GM15510 (cell line): ENCODE data around the gene TMEM150B.
A peak's percentile ranks its signal among the peaks of the same experiment; 100 is the strongest.

Experiments
- POLR2A ChIP-seq: IDR thresholded peaks from 3 replicates; pipeline ENCODE4 v1.6.1; 2011; ENCODE audit warnings: borderline replicate concordance; ENCODE audit not compliant: insufficient read length; ENCODE audit errors: extremely low read depth

TMEM150B gene

DNA sequence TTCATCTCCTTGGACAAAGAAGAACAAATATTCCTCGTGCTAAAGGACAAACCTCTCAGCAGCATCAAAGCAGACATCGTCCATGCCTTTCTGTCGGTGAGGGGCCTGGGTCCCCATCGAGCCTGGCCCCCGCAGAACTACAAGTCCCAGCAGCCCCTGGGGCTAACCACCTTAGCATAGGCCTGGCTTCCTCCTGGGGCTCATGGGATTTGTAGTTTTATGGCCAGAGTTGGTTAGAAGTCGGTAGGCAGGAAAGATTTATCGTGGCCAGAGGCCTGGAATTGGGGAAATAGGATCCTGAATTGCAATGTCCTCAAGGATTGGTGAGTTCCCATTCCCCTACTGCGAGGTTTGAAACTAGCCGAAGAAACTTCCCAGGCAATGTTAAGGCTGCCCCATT is 19.6 kb downstream of the TMEM150B start:
- TF ChIP-seq POLR2A, result no peak

DNA sequence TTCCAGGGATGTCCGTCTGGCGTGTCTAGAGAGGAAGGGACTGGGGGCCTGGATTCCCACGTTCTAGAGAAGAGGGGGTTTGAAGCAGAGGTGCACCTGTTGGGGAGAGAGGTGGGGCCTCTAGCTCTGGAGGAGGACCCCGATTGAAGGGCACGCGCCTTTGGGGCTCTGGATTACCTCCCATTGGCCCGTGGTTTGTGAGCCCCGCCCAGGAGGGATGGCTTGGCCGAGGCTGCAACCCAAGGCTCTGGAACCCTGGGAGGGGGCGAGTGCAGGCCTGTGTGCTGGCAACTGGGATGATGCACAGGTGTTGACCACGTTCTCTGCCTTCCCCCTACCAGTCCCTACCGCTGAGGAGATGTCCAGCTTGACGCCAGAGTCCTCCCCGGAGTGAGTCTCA is 20.2 kb downstream of the TMEM150B start:
- no peak for TF ChIP-seq POLR2A

DNA sequence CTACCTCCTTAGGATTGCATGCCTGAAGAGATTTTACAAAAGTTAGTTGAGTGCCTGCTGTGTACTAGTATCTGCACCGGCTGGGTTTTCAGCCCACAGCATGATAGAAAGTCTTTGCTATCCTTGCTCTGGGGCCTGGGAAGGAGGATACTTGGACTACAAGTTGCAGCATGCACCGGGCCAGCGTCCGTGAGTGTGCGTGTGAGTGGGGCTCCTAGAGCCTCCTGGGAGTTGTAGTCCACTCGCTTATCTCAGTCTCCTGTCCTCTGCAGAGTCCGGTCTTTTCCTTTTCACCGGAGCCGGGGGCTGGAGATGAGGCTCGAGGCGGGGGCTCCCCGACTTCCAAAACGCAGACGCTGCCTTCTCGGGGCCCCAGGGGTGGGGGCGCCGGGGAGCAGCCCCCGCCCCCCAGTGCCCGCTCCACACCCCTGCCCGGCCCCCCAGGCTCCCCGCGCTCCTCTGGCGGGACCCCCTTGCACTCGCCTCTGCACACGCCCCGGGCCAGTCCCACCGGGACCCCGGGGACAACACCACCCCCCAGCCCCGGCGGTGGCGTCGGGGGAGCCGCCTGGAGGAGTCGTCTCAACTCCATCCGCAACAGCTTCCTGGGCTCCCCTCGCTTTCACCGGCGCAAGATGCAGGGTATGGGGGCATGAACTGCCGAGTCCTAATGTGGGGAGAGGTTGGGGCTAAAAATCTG is 20.7 kb downstream of the TMEM150B start:
- no peak for TF ChIP-seq POLR2A

DNA sequence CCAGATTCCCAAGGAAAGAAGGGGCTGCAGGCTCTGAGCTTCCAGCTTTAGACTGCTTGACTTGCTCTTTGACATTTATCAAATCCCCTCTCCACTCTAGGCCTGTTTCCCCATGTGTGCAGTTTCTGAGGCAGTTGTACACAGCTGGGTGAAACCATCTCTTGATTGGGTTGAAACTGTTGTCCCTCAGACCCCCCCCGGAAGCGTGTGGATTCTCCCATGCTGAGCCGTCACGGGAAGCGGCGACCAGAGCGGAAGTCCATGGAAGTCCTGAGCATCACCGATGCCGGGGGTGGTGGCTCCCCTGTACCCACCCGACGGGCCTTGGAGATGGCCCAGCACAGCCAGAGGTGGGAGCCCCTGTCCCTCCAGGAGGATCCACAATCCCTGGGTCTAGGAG is 21.7 kb downstream of the TMEM150B start:
- no peak for TF ChIP-seq POLR2A

- TF ChIP-seq POLR2A, result no peak
Measured at GRCh38 chr19:55302318-55302703, 22.8 kb downstream of the TMEM150B start.

DNA sequence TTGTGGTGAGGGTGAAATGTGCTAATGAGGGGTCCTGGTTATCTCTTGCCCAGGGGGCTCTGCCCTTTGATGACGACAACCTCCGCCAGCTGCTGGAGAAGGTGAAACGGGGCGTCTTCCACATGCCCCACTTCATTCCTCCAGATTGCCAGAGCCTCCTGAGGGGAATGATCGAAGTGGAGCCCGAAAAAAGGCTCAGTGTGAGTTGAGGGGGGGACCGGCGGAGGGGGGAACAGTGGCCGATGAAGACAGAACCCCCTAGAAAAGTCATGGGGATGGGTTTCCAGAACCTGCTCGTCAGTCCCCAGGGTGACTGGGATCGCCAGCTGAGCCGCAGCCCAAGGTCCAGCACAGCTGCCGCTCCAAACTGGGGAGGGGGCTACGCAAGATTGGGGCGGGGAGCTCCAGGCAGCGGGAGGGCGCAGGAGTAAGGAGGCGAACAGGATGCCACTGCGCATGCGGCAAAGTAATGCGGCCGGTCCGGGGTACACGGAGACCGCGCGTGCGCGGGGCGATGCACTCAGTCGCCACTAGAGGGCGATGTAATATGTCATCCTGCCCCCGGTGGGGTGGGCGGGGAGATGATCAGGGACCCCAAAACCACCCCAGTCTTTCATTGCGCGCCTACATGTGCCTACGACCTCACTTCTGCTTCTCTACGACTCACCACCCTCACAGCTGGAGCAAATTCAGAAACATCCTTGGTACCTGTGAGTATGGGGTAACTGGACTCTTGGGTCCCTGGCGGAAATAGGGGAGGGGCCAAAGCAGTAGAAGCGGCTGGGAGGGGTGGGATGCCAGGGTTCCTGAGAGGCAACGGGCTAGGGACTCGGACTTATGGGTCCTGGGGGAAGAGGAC is 23.5 kb downstream of the TMEM150B start:
- TF ChIP-seq POLR2A, result peak; percentile 22

DNA sequence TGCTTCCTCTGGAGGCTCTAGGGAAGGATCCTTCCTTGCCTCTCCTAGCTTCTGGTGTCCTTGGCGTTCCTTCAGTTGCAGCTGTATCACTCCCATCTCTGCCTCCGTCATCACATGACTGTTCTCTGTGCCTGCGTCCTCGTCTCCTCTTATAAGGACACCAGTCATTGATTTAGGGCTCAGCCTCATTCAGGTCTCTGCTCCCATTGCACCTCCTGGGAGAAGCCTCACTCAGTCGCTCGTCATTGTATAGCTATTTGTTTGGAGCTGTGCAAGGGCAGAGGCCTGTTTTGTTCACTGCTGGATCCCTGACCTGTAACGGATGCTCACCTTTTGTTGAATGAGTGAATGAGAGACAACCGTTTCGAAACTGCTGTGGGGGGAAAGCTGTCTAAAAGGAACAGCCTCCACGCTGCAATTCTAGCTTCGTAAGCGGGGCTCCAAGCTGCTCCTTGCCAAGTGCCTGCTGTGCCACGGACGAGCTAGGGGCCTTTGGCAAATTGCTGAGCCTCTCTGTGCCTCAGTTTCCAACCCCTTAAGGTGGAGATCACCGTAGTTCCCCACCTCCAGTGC is 24.2 kb downstream of the TMEM150B start:
- no peak for TF ChIP-seq POLR2A

DNA sequence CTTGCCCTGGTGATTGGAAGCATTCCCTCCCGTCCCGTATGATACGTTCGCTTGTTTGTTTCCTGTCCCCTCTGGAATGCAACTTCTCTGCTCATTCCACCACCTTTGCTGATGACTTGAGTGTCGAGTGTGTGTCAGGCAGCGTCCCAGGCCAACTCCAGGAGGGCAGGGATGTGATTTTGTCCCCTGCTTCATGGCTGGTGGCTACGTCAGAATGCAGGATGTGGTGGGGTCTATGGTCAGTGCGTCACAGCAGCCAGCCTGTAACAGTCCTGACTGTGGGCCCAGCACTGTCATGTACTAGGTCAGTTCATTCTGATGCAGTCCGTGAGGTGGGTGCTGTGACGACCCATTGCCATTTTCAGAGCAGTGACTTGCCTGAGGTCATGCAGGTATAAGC is 25.1 kb downstream of the TMEM150B start:
- no peak for TF ChIP-seq POLR2A

DNA sequence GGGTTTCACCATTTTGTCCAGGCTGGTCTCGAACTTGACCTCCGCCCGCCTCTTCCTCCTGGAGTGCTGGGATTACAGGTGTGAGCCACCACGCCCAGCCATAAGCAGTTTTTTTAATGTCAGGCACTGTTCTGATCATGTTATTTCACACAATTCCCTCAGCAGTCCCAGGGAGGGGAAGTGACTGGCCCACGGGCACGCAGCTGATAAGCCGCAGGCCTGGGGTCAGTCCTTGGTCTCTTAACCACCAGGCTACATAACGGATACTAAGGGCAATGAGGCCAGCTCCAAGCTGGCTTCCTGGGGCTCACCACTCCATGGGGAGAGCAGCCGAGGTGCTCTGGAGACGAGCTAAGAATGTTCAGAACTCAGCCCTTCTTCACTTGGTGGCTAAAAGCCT is 27.9 kb downstream of the TMEM150B start:
- no peak for TF ChIP-seq POLR2A

- no peak for TF ChIP-seq POLR2A
Measured at GRCh38 chr19:55289117-55289796, 35.9 kb downstream of the TMEM150B start.

- no peak for TF ChIP-seq POLR2A
Measured at GRCh38 chr19:55287361-55288079, 37.6 kb downstream of the TMEM150B start.

- TF ChIP-seq POLR2A, result no peak
Measured at GRCh38 chr19:55285229-55285890, 39.8 kb downstream of the TMEM150B start.

- TF ChIP-seq POLR2A, result no peak
Measured at GRCh38 chr19:55284405-55285058, 40.6 kb downstream of the TMEM150B start.
